ENCODE measurements around the gene PARL. TPM values are rescaled to one million over a fixed set of nuclear protein-coding genes. Genes with fewer than 3 reads are reported as not detected.

Gene PARL
- total RNA-seq, 1 experiment from 2014 or later: 69.2 TPM

DNA sequence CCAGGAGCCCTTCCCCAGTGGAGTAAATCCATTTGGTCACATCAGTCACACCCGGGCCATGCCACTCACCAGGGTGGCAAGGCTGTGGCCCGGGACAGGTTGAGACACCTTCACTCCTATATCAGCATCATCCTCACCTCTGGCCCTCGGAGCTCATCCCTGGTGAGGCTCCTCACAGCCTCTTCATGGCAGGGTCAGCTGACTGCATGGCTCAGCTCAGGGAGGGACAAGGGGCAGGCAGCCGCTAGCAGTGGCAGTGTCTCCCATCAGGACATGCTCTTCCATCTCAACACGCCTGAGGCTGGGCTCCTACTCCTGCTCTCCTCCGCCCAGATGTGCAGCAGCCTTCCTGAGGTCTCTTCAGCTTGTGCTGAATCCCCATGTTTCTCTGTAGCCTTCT is 26.4 kb upstream of the PARL start:
- H3F3A ChIP-seq (ENCODE audit: low read length, unreplicated experiment): no peaks in the 10 kb centered on the region
- no peaks in the 10 kb centered on the region for H4K20me1 ChIP-seq (ENCODE audit: low read length)
- H3K4me1 ChIP-seq (ENCODE audit: insufficient read depth, low read length): peaks cover 23% of the 10 kb centered on the region
- H3K9ac ChIP-seq (ENCODE audit: low read length): no peak overlapping the region
- H3K36me3 ChIP-seq (ENCODE audit: low read depth, low read length): no peaks in the 10 kb centered on the region
- ATAC-seq (no peak), DNase-seq (no peak)
- no peaks in the 10 kb centered on the region for H3K9me2 ChIP-seq (replicated peaks; ENCODE audit: low read length)
- H3K4me3 ChIP-seq (ENCODE audit: low read length): no peak overlapping the region
- TF ChIP-seq EZH2 (IDR thresholded peaks at IDR 0.05; ENCODE audit: low read length, unreplicated experiment): no peak
- TF ChIP-seq EZH2phosphoT487 (IDR thresholded peaks at IDR 0.05; ENCODE audit: borderline replicate concordance, low read length): no peak
- TF ChIP-seq, protein P1, sequence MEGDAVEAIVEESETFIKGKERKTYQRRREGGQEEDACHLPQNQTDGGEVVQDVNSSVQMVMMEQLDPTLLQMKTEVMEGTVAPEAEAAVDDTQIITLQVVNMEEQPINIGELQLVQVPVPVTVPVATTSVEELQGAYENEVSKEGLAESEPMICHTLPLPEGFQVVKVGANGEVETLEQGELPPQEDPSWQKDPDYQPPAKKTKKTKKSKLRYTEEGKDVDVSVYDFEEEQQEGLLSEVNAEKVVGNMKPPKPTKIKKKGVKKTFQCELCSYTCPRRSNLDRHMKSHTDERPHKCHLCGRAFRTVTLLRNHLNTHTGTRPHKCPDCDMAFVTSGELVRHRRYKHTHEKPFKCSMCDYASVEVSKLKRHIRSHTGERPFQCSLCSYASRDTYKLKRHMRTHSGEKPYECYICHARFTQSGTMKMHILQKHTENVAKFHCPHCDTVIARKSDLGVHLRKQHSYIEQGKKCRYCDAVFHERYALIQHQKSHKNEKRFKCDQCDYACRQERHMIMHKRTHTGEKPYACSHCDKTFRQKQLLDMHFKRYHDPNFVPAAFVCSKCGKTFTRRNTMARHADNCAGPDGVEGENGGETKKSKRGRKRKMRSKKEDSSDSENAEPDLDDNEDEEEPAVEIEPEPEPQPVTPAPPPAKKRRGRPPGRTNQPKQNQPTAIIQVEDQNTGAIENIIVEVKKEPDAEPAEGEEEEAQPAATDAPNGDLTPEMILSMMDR (conservative IDR thresholded peaks at IDR 0.05; ENCODE audit: low read depth, low read length): no peak
- ChIA-PET POLR2A (ENCODE audit: unreplicated experiment) (no interaction called here), CTCF (no interaction called here)
- no peaks in the 10 kb centered on the region for H3K27me3 ChIP-seq (ENCODE audit: low read length)
- intact Hi-C loops (cut with micrococcal nuclease): no loop called here
- no peak overlapping the region for H3K4me2 ChIP-seq (ENCODE audit: low read length)
- no peaks in the 10 kb centered on the region for H3K9me3 ChIP-seq (ENCODE audit: low read length)
- no peaks in the 10 kb centered on the region for H3K79me2 ChIP-seq (ENCODE audit: low read length)
- no TSS peak for BruUV-seq (replicated peaks)
- no peak overlapping the region for H2AFZ ChIP-seq (ENCODE audit: low read length)
- H3K27ac ChIP-seq (ENCODE audit: low read length): no peak overlapping the region

DNA sequence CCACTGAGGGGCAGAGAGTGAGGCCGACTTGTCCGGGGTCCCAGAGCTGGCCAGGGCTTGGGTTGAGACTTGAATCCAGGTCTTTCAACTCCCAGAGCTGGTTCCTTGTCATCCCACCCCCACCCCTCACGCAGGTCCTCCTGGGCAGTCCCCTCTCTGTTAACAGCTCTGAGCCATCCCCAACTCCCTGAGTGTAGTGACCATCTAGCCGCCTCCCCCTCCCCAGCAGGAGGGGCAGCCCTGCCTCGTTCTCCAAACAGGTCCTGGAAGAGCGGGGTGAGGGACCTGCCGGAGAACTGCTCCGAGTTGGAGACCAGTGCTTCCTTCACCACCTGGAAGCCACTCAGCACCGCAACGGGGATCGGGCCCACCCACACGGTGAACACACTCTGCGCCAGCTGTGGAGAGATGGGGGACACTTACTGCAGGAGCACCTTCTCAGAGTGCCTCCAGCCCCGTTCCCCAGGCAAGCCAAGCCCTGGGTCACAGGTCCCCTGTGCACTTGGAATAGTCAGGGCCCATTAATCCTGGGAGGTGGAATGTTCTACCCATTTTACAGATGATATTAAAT is 24.4 kb upstream of the PARL start:
- no peaks in the 10 kb centered on the region for H3K79me2 ChIP-seq (ENCODE audit: low read length)
- H3K4me2 ChIP-seq (ENCODE audit: low read length): no peak overlapping the region
- H3K27ac ChIP-seq (ENCODE audit: low read length): no peak overlapping the region
- H4K20me1 ChIP-seq (ENCODE audit: low read length): no peaks in the 10 kb centered on the region
- POLR2A ChIA-PET (ENCODE audit: unreplicated experiment): no interaction called here
- no peaks in the 10 kb centered on the region for H3K36me3 ChIP-seq (ENCODE audit: low read depth, low read length)
- no peak overlapping the region for H3K9ac ChIP-seq (ENCODE audit: low read length)
- intact Hi-C loops (cut with micrococcal nuclease): no loop called here
- no peaks in the 10 kb centered on the region for H3K27me3 ChIP-seq (ENCODE audit: low read length)
- H3K4me1 ChIP-seq (ENCODE audit: insufficient read depth, low read length): peaks cover 10% of the 10 kb centered on the region; the same call in 1 of the 2 replicates
- no peak for DNase-seq
- CTCF ChIA-PET: no interaction called here
- TF ChIP-seq, protein P1 (conservative IDR thresholded peaks at IDR 0.05; ENCODE audit: low read depth, low read length): no peak
- TF ChIP-seq EZH2 (IDR thresholded peaks at IDR 0.05; ENCODE audit: low read length, unreplicated experiment): no peak
- no peak for TF ChIP-seq EZH2phosphoT487 (IDR thresholded peaks at IDR 0.05; ENCODE audit: borderline replicate concordance, low read length)
- H2AFZ ChIP-seq (ENCODE audit: low read length): no peak overlapping the region
- no peak for ATAC-seq
- no peaks in the 10 kb centered on the region for H3K9me2 ChIP-seq (replicated peaks; ENCODE audit: low read length)
- H3K4me3 ChIP-seq (ENCODE audit: low read length): no peak overlapping the region
- no peaks in the 10 kb centered on the region for H3K9me3 ChIP-seq (ENCODE audit: low read length)
- no TSS peak for BruUV-seq (replicated peaks)
- H3F3A ChIP-seq (ENCODE audit: low read length, unreplicated experiment): no peaks in the 10 kb centered on the region

DNA sequence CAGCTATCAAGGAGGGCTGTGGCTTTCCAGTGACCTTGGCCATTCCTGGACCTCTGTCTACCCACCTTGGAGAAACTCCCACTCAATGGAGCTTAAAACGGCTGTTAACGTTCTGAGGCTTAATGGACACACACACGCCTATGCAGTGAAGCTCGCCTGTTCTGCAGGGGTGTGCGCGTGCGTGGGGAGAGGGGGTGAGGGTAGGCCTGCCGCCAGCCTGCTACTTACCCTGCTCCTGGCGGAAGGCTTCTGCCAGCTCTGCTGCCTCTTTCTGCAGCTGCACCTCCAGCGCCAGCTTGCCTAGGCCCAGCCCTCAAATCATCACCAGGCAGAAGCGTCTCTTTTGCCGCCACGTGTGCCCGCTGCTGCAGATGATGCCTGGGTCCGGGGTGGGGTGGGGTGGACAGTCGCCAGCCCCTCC is 23.2 kb upstream of the PARL start:
- Histone ChIP-seq H3K36me3 (ENCODE audit: low read depth, low read length) (no peaks in the 10 kb centered on the region), H3F3A (ENCODE audit: low read length, unreplicated experiment) (no peaks in the 10 kb centered on the region), H3K4me1 (ENCODE audit: insufficient read depth, low read length) (peaks cover 2% of the 10 kb centered on the region; the same call in 1 of the 2 replicates), H3K27ac (ENCODE audit: low read length) (no peak overlapping the region), H3K27me3 (ENCODE audit: low read length) (no peaks in the 10 kb centered on the region), H2AFZ (ENCODE audit: low read length) (no peak overlapping the region), H3K79me2 (ENCODE audit: low read length) (no peaks in the 10 kb centered on the region), H3K9ac (ENCODE audit: low read length) (no peak overlapping the region), H4K20me1 (ENCODE audit: low read length) (no peaks in the 10 kb centered on the region), H3K4me2 (ENCODE audit: low read length) (no peak overlapping the region), H3K4me3 (ENCODE audit: low read length) (no peak overlapping the region), H3K9me3 (ENCODE audit: low read length) (no peaks in the 10 kb centered on the region), H3K9me2 (replicated peaks; ENCODE audit: low read length) (no peaks in the 10 kb centered on the region)
- intact Hi-C loops (cut with micrococcal nuclease): no loop called here
- no TSS peak for BruUV-seq (replicated peaks)
- DNase-seq (no peak), ATAC-seq (no peak)
- POLR2A ChIA-PET (ENCODE audit: unreplicated experiment): interaction anchor here (0.7 kb wide), 1 partner anchor 98 kb away, joined by 27 read pairs; no protein-coding TSS in a partner anchor
- TF ChIP-seq EZH2phosphoT487 (IDR thresholded peaks at IDR 0.05; ENCODE audit: borderline replicate concordance, low read length) (no peak), EZH2 (IDR thresholded peaks at IDR 0.05; ENCODE audit: low read length, unreplicated experiment) (no peak)
- TF ChIP-seq, protein P1 (conservative IDR thresholded peaks at IDR 0.05; ENCODE audit: low read depth, low read length): no peak
- CTCF ChIA-PET: no interaction called here
